NCI-H524 treated with DMSO at 0.1 percent for 48 hours (cell line): ENCODE results near the gene FBXL16.
A peak's percentile ranks its signal among the peaks of the same experiment; 100 is the strongest.

Experiments used
- DNase-seq: peaks from one replicate; lab custom pipeline; 2025; lab: John Stamatoyannopoulos, UW

The FBXL16 gene

GRCh38 chr16:660459-661183, 45.0 kb downstream of the FBXL16 start:
- DNase-seq: no peak

- no peak for DNase-seq
Observed at GRCh38 chr16:660132-660458, 45.5 kb downstream of the FBXL16 start.

DNA sequence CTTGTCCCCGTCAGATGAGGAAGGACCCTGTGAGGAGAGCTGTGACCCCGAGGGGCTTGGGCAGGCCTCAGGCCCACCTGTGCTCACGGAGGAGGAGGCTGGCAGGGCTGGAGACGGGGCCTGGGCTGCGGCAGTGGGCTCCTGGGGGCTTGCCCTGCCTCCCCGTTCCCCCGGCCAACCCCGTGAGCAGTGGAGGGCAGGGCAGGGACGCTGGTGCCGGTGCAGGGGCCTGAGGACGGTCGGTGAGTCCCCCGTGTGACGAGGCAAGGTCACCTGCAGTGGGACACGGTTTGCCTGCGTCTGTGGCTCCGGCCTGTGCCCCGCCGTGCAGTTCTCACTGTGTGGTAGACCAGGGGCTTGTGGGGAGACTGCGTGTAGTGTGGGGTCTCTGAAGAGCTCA, 46.0 kb downstream of the FBXL16 start:
- no peak for DNase-seq

- no peak for DNase-seq
Observed at GRCh38 chr16:658679-659571, 46.7 kb downstream of the FBXL16 start.

DNA sequence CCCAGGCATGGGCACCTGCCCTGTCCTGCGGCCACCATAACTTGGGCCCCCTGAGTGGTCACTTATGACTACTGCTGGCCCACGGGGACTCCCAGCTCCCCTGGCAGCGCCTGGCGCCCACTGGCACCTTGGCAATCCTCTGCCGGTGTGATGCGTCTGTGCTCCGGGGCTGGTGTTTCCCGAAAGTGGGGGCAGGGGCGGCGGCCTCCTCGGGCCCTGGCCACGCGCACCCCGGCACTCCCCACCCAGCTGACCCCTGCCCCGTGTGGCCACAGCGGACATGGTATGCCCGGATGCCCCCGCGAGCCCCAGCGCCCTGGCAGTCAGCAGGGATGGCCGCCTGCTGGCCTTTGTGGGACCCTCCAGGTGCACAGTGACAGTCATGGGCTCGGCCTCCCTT, 48.1 kb downstream of the FBXL16 start:
- no peak for DNase-seq

DNA sequence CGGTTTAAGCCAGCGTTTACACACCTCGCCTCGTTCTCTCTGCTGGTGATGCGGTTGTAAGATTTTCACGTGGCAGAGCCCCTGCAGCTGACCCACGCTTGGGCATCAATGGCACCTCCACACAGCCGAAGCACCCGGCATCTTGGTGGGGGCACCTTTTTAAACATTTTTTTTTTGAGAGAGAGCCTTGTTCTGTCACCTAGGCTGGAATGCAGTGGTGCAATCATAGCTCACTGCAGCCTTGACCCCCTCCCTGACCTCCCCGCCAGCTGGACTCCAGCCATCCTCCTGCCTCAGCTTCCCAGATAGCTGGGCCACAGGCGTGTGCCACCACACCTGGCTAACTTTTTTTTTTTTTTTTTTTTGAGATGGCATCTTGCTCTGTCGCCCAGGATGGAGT, 51.6 kb downstream of the FBXL16 start:
- DNase-seq: no peak

- no peak for DNase-seq
Observed at GRCh38 chr16:652454-653305, 52.9 kb downstream of the FBXL16 start.

GRCh38 chr16:651844-652243, 53.8 kb downstream of the FBXL16 start:
- no peak for DNase-seq

DNA sequence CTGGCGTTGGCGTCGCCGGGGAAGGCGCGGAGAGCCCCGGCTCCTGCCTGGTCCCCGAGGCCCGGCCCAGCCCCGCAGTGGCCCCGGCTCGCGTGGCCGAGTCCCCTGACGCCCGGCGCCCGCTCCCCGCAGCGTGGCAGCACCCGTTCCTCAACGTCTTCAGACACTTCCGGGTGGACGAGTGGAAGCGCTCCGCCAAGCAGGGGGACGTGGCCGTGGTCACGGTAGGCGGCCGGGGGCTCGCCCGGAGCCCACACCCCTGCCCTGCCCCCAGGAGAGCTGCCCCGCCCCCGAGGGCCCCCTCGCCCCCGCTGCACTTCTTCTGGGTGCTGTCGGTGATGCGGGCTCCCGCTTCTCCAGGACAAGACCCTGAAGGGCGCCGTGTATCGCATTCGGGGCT, 56.0 kb downstream of the FBXL16 start:
- no peak for DNase-seq

GRCh38 chr16:648781-649589, 56.6 kb downstream of the FBXL16 start, which contains the start of gene WDR90:
TSS of gene WDR90 (plus strand) at chr16:649365. CDS start at chr16:649417, 52 bp downstream.
- DNase-seq: peak; percentile 51

DNA sequence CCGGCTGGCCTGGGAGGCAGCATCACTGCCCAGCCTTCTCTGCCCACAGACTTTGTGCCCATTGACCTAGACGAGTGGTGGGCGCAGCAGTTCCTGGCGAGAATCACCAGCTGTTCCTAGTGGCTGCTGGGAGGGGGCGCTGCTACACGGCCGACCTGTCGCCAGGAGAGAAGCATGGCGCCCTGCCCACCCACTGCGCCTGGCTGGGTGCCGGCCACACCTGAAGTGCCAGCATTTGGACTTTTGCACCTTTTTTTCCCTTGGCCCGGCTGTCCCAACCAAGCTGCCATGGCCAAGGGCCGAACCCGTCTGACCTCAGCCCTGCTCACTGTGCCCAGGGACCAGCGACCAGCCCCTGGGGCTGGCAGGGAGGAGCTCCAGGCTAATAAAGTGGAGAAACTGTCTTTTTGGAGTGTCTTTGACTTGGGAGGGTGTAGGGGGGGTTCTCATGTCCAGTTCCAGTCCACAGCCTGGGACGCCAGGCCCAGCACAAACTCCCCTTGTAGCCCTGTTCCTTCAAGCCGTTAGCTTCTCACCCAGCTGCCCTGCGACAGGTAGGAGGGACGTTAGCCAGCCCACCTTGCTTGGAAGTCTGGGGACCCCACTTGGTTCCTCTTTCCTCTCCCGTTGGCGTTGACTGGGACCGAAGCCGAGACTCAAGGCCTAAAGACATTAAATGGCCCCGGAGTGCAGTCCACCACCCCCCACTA, 57.4 kb downstream of the FBXL16 start:
- no peak for DNase-seq

DNA sequence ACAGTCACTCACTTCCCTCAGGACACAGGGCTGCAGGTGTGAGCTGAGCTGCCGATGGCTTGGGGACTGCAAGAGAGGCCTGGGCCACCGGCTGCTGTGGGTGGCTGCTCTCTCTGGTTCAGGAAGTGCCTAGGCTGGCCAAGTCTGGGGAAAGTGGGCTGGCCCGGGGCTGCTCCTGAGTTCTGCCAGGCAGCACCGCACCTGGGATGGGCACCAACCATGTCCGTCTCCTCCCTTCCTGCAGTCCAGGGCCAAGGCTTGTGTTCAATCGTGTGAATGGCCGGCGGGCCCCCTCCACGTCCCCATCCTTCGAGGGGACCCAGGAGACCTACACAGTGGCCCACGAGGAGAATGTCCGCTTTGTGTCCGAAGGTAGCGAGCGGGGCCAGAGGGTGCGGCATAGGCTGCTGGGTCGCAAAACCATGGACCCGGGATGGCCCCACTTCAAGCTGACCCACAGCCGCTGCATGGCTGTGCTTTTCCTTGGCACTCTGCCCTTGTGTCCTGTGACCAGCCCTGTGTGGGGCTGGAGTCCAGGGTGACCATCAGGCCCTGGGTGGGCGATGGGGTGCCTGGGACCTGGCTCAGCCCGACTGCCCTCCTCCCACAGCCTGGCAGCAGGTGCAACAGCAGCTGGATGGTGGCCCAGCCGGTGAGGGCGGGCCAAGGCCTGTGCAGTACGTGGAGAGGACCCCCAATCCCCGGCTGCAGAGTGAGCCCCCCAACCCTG, 58.3 kb downstream of the FBXL16 start:
- DNase-seq: no peak

GRCh38 chr16:646679-647172, 58.9 kb downstream of the FBXL16 start:
- no peak for DNase-seq

- no peak for DNase-seq
Observed at GRCh38 chr16:645852-646678, 59.5 kb downstream of the FBXL16 start.

GRCh38 chr16:644556-644955, 61.0 kb downstream of the FBXL16 start:
- no peak for DNase-seq

DNA sequence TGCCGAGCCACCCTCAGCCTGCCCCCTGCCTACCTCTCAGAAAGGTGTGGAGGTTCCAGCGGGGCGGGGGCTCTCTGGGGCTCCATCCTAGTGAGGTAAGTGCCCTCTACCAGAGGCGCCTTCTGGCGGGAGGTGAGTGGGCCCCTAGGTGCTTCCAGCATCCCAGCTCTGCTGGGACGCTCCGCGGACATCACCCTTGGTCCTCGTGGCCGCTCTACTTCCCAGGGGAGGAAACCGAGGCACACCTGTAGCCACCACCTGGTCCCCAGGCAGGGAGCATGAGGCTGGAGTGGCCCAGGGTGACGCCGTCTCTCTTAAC, 62.6 kb downstream of the FBXL16 start:
- no peak for DNase-seq
